NCI-H2107 treated with DMSO at 0.1 percent for 48 hours (cell line): Measurements from ENCODE around the gene CNTNAP2.
"Not testable (repeated sequence)": the region's sequence is repeated elsewhere in the genome, so short reads cannot be mapped to it uniquely, and the experiment has no call there.

Source experiments
- DNase-seq: peaks from one replicate; lab custom pipeline; 2025; ENCODE audit not compliant: unreplicated experiment; lab: John Stamatoyannopoulos, UW

The CNTNAP2 gene

DNA sequence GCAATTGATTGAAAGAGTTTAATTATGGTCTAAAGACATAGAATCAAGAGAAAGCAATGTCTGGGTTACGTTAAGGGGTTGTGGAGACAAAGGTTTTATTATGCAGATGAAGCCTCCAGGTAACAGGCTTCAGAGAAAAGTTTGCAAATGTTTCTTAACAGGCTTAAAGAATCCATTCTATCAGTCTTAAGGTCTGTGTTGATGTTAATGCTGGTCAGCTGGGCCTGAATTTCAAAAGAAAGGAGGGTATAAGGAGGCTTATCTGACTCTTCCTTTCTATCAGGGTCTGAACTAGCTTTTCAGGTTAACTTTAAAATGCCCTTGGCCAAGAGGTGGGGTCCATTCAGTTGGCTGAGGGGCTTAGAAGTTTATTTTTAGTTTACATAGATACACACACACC is 1469.5 kb downstream of the CNTNAP2 start:
- DNase-seq = no peak

DNA sequence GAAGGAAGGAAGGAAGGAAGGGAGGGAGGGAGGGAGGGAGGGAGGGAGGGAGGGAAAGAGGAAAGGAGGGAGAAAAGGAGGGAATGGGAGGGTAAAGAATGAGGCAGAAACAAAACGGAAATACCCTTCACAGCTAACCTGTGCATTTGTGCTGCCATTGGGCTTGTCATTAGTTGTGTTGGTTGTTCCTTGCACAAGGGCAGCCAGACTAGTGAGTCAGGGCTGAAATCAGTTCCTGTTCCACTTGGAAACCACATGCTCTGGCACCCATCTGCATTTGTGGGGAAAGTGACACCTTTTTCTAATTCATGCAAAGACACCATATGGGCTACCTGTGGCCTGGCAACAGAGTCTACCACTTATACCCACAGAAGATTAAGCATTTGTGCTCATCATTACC is 1469.9 kb downstream of the CNTNAP2 start:
- DNase-seq = no peak

DNA sequence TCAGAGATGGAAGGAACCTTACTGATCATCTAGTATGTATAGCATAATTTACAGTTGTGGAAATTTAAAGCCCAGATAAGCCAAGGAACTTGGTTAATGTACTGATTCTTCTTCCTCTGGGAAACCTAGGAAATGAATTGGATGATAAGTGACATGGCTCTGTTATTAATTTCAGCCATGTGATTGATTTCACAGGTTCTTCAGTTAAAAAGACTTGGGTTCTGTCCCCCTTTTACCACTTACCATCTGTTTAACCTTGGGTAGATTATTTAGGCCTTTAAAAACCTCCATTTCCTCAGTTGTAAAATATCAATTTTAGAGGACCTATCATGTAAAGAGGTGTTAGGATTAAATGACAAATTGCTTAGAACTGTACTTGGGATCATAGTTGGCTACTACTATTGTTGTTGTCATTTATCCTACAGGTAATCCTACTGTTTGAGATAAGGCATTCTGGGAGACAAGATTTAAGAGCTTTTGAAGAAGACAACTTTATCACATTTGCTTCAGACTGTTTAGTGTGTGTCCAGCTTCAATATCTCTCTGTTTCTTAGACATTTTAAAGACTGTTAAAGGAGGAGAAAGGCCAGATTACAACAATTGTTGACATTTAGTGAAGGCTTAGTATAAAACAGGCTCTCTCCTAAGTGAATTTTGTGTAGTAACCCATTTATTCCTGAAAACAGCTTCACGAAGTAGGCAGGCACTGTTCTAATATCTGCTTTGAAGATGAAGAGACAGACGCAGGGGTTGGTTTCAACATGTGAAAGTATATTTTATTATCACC is 1476.9 kb downstream of the CNTNAP2 start:
- no peak for DNase-seq

DNA sequence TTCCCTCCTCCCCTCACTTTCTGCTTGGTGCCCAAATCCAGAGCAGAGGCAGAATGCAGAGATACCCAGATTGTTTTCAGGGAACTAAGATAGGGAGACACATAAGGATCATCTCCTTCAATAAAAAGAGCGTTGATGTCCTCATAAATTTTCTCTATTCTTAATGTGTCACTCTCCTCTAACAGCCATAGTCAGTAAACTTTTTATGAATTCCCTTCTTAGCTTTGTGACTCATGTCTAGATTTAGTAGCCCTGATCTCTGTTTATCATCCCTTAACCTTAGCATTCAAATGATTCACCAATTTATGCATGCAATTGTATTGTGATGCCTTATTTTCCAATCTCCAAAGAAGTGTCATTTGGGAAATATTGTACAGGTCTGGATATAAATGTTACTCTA is 1478.4 kb downstream of the CNTNAP2 start:
- DNase-seq = no peak

DNA sequence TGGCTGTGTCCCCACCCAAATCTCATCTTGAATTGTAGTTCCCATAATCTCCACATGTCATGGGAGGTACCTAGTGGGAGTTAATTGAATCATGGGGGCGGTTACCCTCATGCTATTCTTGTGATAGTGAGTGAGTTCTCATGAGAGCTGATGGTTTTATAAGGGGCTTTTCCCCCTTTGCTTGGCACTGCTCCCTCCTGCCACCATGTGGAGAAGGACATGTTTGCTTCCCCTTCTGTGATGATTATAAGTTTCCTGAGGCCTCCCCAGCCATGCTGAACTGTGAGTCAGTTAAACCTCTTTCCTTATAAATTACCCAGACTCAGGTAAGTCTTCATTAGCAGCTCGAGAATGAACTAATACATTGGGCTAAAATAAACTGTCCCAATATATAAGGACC is 1482.1 kb downstream of the CNTNAP2 start:
- DNase-seq = not testable (repeated sequence)

DNA sequence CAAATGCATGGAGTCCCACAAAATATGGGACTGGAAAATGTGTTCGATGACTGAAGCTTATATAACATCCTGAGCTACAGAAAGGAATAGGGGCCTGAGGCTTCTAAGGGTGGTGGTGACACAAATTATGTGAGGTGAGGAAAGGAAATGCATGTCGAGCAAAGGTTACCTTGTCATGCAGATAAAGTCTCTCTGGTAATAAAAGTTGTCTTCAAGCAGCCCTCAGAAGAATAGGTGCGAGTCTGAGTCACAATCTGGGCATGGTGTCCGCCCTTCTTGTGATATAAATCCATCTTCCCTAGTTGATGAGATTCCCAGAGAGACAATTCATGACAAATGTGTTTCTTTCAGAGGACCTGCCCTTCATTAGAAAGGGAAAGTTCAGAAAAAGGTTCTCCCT is 1488.7 kb downstream of the CNTNAP2 start:
- DNase-seq = no peak

DNA sequence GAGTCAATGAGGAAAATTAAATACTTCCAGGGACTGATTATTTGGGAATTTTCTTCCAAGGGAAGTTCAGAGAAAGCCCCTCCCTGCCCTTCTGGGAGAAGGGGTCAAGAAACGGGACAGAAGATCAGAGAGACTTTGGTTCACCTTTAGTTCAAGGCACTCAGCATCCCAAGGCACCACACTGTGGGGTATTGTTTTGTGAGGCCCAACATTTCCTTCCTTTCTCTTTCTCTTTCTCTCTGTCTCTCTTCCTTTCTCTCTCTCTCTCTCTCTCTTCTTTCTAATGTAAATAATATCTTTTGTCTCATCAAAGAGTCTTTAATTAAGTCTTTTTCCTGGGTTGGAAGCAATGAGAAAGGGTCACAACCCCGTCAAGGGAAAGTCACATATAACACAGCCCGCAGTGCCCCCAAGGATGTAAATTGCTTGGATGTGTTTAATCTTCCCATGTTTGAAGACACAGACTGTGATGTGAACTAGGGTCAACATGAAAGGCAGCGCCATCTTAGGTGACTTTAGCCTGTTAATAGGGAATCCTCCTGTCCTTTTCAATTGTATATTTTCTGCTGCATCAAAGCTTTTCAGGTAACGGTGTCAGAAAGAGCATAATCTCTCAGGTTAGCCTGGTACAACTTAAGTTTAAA is 1490.7 kb downstream of the CNTNAP2 start:
- no peak for DNase-seq

DNA sequence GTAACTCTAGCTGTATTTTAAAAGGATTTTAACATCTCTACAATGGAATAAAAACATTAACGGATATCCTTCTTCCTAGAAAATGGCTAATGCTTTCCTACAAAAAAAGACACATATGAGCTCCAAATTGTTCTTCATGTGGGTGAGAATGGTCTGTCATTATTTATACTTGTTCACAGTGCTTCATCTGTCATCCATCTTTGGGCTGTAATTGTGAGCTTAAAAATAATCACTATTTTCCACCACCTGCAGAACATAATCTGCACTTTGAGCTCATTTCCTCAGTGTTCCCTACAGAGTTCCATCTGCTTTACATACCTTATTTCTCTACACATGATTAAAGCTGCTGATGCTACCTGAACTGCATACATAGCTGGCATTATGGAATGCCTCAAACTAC is 1494.8 kb downstream of the CNTNAP2 start:
- no peak for DNase-seq

DNA sequence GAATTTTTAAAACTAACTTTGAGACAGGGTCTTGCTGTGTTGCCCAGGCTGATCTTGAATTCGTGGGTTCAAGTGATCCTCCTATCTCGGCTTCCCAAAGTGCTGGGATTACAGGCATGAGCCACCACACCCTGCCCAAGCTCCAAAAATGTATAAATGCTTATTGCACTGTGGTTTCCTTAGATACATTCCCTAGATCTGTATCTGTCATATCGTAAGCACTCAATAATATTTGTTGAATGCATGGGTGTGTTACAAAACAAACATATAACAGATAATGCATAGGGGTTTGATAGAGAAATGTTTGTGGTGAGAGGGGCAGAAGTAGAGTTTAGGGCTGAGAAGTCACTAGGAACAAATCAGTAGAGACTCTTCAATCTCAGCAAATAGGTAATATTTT is 1518.7 kb downstream of the CNTNAP2 start:
- DNase-seq = no peak

DNA sequence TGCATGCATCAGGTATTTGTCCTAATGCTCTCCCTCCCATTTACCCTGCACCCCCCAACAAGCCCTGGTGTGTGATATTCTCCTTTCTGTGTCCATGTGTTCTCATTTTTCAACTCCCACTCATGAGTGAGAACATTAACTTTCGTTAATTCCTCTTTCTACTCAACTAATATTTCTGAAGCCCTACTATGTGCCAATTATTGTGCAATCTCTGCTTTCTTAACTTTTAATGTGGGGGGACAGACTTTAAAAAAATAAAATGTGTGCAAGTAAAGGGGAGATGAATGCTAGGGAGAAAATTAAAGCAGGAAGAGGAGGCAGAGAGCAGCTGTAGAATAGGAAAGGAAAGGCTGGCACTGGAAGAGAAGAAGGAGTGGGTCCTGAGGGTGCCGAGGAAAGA is 1520.0 kb downstream of the CNTNAP2 start:
- no peak for DNase-seq

DNA sequence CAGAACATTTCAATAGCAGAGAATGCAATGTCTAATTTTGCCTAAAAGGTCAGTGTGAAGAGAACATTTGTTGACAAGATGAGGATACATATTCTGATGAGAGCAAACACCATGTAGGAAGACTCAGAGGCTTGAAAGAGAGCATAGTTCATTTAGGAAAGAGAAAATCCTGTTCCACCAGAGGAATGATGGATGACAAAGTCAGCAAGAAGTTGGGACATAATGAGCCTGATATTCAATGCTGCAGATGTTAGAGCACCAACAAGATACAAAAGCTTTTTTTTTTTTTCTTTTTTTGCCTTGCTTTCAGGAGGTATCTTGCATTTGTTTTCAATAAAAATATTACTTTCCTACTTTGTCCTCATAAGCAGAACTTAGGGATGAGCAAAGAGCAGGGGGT is 1522.0 kb downstream of the CNTNAP2 start:
- no peak for DNase-seq

DNA sequence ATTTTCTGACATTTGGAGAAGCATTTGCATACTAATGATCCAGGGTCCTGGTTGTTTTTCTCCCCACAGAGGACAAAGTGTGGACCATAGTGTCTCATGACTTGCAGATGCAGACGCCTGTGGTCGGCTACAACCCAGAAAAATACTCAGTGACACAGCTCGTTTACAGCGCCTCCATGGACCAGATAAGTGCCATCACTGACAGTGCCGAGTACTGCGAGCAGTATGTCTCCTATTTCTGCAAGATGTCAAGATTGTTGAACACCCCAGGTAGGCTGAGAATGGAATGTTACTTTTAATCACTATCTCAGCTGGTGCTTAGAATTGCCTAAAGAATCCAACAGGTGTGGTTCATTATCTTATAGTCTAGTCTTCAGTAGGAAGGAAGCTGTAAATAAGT is 1522.4 kb downstream of the CNTNAP2 start:
- DNase-seq = no peak

DNA sequence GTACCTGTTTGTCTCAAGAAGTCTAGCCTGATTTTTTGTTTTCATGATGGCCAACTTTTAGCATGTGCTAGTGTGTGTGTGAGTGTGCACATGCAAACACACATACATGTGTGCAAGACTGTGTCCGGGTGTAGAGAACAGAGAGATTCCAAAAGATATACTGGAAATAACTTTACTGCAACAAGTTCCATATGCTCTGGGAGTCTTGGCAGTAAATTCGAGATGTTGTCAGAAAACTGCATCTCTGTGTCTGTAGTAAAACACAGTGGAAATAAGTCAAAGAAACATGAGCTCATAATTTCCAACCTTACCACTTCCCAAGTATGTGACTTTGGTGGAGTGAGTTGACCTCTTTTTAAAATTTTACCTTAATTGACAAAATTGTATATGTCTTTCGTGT is 1523.2 kb downstream of the CNTNAP2 start:
- DNase-seq = no peak

DNA sequence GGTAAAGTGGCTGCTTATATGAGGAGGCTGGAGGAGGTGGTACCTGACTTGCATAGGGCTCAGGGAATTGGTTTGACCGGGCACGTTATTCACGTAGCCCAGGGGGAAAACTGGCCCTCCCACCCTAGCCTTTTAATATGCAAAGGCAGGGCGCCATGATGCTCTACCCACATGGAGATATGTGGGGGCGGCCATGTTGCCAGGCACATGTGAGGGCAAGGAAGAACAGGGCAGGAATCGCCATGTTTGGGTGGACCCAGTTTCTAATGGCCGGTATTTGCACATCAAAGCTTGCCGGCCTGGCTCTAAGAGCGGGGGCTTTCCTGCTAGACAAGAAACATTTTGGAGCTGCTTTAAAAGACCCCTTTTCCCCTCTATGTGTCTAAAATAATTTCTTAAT is 1524.2 kb downstream of the CNTNAP2 start:
- no peak for DNase-seq

DNA sequence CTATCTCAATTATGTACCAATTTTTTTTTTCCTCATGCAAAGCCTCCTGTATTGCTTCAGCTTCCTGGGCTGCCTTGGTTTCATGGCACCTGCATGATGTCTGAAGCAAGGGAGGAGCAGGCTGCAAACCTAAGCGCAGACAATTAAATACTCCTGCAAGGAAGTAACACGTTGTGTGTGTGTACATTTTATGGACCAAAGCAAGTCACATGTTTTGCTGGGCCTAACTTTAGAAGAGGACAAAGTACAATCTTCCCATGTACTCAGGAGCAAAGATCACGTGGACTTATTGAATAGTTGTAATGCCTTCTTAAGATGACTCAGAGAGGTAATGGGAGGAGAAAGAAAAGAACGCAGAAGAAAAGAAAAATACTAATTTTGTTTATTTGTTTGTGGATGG is 1530.0 kb downstream of the CNTNAP2 start:
- DNase-seq = no peak

DNA sequence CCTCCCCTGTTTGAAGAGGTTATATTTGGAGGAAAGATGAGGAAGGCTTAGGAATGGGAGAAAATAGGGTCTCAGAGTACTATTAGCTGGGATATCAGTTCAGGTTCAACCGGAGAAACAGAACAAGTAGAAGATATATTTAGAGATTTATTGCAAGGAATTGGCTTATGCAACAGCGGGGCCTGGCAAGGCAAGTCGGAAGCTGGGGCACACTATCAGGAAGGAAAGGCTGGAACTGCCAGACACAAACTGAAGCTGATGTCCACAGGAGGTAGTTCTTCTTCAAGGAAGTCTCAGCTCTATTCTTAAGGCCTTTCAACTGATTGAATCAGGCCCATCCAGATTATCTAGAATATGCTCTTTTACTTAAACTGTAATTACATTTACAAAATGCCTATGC is 1534.4 kb downstream of the CNTNAP2 start:
- no peak for DNase-seq

DNA sequence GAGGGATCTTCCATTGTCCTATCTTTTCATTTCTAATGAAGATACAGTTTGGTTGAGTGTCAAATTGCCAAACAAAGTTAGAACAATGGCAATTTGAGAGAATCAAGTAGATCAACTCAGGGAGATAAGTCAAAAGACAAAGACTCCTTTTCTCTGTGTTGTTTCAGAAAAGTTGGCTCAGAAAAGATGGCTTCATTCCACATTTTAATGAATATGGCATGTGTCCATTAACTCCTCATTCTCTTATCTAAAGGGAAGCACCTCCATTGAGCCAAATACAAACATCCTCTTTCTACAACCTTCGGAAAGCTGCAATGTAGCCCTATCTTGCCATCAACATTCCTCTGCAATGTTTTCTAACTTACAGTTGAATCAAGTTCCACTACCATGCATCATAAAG is 1535.0 kb downstream of the CNTNAP2 start:
- DNase-seq = no peak

DNA sequence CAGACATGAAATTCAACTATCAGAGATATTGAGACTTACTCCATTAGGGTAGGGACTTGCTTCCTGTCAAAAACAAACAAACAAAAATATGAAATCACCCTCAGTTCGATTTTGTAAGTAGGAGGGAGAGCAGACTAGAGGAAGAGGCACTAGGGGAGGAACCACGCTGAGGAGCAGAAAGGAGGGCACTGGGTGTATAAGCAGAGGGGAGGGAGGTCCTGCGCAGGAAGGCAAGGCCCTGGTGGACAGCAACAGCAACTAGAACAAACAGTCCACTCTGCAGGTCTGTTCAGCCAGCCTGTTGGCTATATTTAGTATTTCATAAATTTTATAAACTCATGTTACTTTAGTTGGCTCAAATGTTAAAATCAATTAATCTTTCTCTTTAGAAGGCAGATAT is 1536.9 kb downstream of the CNTNAP2 start:
- no peak for DNase-seq

DNA sequence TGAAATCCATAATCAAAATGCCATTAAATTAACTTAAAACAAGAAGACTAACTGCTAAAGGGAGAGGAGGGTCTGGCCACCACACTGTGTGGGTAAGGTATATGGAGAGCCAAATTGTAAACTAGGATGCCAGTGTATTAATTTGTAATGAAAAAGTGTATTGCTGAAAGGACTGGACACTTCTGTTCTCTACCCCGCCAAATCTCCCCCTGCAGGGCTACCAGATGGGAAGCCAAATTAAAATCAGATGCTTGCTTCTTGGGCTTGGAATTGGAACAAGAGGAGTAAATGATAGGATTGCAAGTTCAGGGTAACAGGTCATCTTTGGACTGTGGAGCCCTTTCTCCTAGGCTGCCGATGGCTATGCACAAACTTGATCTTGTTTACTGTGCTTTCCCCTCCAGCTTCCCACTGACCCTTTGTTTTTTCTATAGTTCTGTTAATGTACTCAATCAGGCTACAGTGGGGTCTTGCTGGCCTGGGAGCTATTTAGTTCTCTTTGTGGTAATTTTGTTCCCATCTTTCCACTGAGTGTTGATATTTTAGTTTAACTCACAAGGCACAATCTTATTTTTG is 1541.9 kb downstream of the CNTNAP2 start:
- DNase-seq = no peak

DNA sequence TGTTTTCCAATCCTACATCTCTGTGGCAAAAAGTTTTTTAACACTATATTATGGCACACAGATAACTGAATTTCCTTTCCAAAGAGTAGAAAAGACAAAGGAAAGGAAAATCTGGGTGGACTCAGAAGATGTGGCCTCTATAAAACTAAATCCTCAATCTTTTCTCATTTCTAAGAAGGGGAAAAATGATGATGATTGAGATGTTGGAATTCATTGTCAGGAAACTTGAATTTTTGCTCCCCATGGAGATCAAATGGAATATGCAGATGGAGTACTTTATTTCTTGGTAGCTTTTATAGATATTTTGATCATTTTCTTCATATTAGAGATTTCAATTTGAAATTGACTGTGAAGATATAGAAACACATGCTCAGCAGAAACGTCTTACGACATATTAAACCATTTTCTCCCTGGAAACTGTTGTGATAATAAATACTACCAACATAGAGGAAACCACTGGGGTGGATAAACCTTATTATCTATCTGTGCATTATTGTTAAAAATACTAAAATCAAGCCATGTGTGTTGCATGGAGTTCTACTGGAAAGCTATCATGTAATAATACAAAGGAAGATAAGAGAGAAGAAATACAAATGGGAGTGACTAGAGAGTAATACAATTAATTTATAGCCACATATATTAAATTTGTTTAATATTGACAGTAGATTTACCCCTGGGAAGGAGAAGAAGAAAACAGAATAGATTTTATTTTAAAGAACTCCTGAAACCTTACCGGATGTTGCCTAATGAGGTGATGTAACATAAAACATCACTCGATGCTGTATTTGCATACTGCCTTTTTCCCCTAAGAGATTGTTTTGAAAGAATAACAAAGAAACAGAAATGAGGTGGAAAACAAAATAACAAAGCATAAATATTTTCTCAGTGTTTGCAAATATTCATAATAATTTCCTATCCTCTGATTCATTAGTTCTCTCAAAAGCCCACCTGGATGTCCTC is 1542.7 kb downstream of the CNTNAP2 start:
- no peak for DNase-seq

DNA sequence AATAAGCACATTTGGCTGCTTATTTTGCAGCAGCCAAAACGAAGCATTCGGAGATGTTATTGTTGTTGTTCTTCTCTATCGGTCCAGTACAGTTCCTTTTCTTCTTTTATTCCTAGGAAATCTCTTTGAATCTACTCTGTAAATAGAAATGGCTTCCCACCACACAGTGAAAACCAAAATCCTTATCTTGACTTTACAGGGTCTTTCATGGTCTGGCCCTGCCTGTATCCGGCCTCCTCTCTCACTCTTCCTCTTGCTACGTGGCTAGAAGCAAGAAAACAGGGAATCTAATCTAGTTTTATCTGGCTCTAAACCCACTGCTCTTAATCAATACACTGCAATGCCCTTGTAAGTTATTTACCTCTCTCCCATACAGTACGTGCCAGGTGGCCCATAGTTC is 1547.9 kb downstream of the CNTNAP2 start:
- DNase-seq = no peak
